Natural killer cell (primary cell): ENCODE results near the gene MAP3K4. TPM values are rescaled to one million over a fixed set of nuclear protein-coding genes. Genes with fewer than 3 reads are reported as not detected.

Experiments used
- ATAC-seq, 3 donors: fragments of 150-1000 bp in 2 of 3; fragments of 200-7000 bp in 1 of 3; cut with Tn5 transposase; 1 replicate in 1 of 3; 2 replicates in 2 of 3; pipeline ENCODE4 v1.10.0; 2021; ENCODE audit warnings: mild to moderate bottlenecking in 2 of 3, moderate library complexity in 2 of 3
- DNase-seq, 2 donors: peaks; one replicate each; pipeline versions ENCODE4 v3.0.0 to v3.0.0-alpha.2; 2013 to 2021; ENCODE audit warnings: mixed read lengths in 1 of 2
- H3K27ac ChIP-seq: one replicate; pipeline ENCODE4 v1.5.1; 2013; ENCODE audit warnings: mild to moderate bottlenecking, low read length
- H3K27me3 ChIP-seq: one replicate; pipeline ENCODE4 v1.6.1; 2013; ENCODE audit warnings: low read length; ENCODE audit not compliant: control insufficient read depth, insufficient read depth
- H3K36me3 ChIP-seq: one replicate; pipeline ENCODE4 v1.6.1; 2013; ENCODE audit warnings: low read length; ENCODE audit not compliant: control insufficient read depth, insufficient read depth
- H3K4me1 ChIP-seq: one replicate; pipeline ENCODE4 v1.6.1; 2013; ENCODE audit warnings: low read length; ENCODE audit not compliant: control insufficient read depth, insufficient read depth
- H3K4me3 ChIP-seq: one replicate; pipeline ENCODE4 v1.5.1; 2013; ENCODE audit warnings: low read length
- H3K9me3 ChIP-seq: one replicate; pipeline ENCODE4 v1.6.1; 2013; ENCODE audit warnings: low read length; ENCODE audit not compliant: control insufficient read depth, insufficient read depth
- H3K27ac Mint-ChIP-seq, 2 donors: one replicate each; pipeline ENCODE4 v1.8.0; 2022; ENCODE audit warnings: mild to moderate bottlenecking in 2 of 2, mixed read lengths in 2 of 2, moderate library complexity in 1 of 2
- H3K27me3 Mint-ChIP-seq, 2 donors: one replicate each; pipeline ENCODE4 v1.8.0; 2022; ENCODE audit warnings: low read depth in 2 of 2, mixed read lengths in 2 of 2
- H3K36me3 Mint-ChIP-seq: one replicate; pipeline ENCODE4 v1.8.0; 2022; ENCODE audit warnings: mixed read lengths
- H3K4me1 Mint-ChIP-seq, 2 donors: one replicate each; pipeline ENCODE4 v1.8.0; 2022; ENCODE audit warnings: mixed read lengths in 2 of 2
- H3K4me3 Mint-ChIP-seq: one replicate; pipeline ENCODE4 v1.8.0; 2022; ENCODE audit warnings: mild to moderate bottlenecking, moderate library complexity, mixed read lengths
- H3K9me3 Mint-ChIP-seq, 2 donors: one replicate each; pipeline ENCODE4 v1.8.0; 2022; ENCODE audit warnings: mixed read lengths in 2 of 2
- WGBS: methylation state at CpG from one replicate; pipeline ENCODE4 v1.1.7; 2013; ENCODE audit warnings: missing lambda C conversion rate; ENCODE audit not compliant: insufficient coverage; 5-methylcytosine and 5-hydroxymethylcytosine counted together
- intact Hi-C: fragments of 100-400 bp; cut with micrococcal nuclease; formaldehyde crosslinking; loops from one replicate; pipeline ENCODE4 v1.14.2; 2022
- total RNA-seq, 4 donors: library from RNA; stranded (reverse); fragments of 120-200 nt in 1 of 4; gene quantifications; one replicate each; pipeline versions ENCODE4 v1.2.3 to v1.2.4, GENCODE V29; 2013 to 2022
- TF ChIP-seq, protein P1 (sequence below): fragments of 200-600 bp; IDR thresholded peaks from one replicate; pipeline ENCODE4 v1.8.0; 2022; ENCODE audit warnings: antibody characterized with exemption

The MAP3K4 gene
- total RNA-seq, 3 donors from 2014 or later (not counting 1 experiment from before 2014, with no cell fraction given), result 46.5 to 79.9 (median 67.0) TPM

GRCh38 chr6:160952633-160953281, 38.8 kb upstream of the MAP3K4 start:
- WGBS, result 76% methylated on average over 10 of the region's 11 CpGs
- no peak for DNase-seq
- Mint-ChIP-seq H3K4me1 (no peaks in the 10 kb centered on the region), H3K4me3 (no peak overlapping the region), H3K9me3 (no peaks in the 10 kb centered on the region), H3K27ac (no peak overlapping the region), H3K27me3 (peaks cover 33 to 56% of the 10 kb centered on the region in 2 donors), H3K36me3 (no peaks in the 10 kb centered on the region)
- Histone ChIP-seq H3K27ac (no peak overlapping the region), H3K36me3 (no peaks in the 10 kb centered on the region), H3K27me3 (no peaks in the 10 kb centered on the region), H3K9me3 (no peaks in the 10 kb centered on the region), H3K4me1 (no peaks in the 10 kb centered on the region), H3K4me3 (no peak overlapping the region)
- intact Hi-C loops, result no loop called here
- no peak for ATAC-seq
- TF ChIP-seq, protein P1, sequence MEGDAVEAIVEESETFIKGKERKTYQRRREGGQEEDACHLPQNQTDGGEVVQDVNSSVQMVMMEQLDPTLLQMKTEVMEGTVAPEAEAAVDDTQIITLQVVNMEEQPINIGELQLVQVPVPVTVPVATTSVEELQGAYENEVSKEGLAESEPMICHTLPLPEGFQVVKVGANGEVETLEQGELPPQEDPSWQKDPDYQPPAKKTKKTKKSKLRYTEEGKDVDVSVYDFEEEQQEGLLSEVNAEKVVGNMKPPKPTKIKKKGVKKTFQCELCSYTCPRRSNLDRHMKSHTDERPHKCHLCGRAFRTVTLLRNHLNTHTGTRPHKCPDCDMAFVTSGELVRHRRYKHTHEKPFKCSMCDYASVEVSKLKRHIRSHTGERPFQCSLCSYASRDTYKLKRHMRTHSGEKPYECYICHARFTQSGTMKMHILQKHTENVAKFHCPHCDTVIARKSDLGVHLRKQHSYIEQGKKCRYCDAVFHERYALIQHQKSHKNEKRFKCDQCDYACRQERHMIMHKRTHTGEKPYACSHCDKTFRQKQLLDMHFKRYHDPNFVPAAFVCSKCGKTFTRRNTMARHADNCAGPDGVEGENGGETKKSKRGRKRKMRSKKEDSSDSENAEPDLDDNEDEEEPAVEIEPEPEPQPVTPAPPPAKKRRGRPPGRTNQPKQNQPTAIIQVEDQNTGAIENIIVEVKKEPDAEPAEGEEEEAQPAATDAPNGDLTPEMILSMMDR, result no peak

DNA sequence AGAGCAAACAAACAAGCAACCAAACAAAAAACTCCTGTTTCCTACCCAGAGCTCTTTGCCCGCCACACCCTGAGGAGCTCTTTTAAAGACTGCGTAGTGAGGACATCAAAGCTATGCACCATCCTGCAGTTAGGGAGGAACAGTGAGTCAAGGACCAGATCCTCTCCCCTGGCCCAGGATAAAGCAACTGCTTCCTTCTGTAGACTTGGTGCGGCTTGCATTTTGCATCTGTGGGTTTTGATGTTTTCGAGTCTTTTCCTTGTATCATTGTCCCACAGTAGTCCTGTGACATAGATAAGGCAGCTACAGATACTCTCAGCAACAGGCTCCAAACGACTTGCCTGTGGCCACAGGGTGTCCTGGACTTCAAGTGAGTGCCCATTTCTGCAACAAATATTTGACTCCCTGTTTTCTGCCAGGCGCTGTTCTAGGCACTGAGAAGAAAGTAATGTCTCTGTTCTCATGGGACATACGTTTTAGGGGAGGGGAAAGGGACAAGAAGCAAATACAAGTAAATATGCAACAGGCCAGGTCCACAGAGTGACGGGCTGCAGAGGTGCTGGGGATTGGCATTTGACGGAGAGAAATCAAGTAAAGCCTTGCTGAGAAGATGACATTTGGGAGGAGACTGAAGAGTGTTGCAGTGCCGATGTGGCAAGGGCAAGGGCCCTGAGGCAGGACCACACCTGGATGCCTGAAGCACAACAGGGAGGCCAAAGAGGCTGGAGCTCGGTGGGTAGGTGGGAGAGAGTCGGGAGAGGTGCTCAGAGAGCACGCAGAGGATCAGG, 35.9 kb upstream of the MAP3K4 start:
- TF ChIP-seq, protein P1, result no peak
- DNase-seq (no peak), ATAC-seq (no peak)
- Histone ChIP-seq H3K4me3 (no peak overlapping the region), H3K4me1 (no peaks in the 10 kb centered on the region), H3K27ac (no peak overlapping the region), H3K27me3 (no peaks in the 10 kb centered on the region), H3K9me3 (no peaks in the 10 kb centered on the region), H3K36me3 (no peaks in the 10 kb centered on the region)
- no peak overlapping the region for H3K4me3 Mint-ChIP-seq
- no peaks in the 10 kb centered on the region for H3K4me1 Mint-ChIP-seq
- H3K36me3 Mint-ChIP-seq, result no peaks in the 10 kb centered on the region
- no peaks in the 10 kb centered on the region for H3K9me3 Mint-ChIP-seq
- intact Hi-C loops, result no loop called here
- WGBS, result 82% methylated on average over 13 of the region's 13 CpGs
- no peak overlapping the region for H3K27ac Mint-ChIP-seq
- H3K27me3 Mint-ChIP-seq, result peaks cover 38 to 63% of the 10 kb centered on the region in 2 donors

DNA sequence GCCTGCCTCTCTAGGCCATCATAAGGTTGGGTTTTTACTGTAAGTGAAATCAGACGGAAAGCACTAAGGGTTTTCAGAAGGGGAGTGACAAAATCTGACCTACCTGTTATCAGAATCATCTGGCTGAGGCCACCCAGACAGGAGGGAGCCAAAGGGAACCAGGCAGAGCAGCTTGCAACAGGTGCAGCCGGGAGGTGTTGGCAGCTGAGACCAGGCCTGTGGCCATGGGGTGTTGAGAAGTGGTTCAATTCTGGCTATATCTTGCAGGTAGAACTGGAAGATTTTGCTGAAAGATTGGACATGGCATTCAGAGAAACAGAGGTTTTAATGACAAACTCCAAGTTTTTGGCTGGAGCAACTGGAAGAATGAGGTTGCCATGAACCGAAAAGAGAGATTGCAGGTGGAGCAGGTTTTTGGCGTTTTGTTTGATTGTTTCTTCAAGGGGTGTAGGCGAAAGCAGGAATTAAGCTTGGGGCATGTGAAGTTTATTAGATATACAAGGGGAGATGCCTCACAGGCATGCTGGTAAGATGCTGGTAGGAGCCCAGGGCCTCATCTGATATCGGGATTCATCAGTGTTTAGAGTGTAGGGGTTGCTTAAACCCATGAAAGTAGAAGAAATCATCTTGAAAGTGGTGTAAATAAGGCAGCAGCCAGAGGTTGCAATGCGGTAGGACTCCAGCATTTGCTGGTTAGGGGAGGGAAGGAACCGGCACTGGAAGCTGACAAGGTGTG, 35.1 kb upstream of the MAP3K4 start:
- no peak overlapping the region for H3K4me3 Mint-ChIP-seq
- DNase-seq, result no peak
- Histone ChIP-seq H3K4me3 (no peak overlapping the region), H3K36me3 (no peaks in the 10 kb centered on the region), H3K4me1 (no peaks in the 10 kb centered on the region), H3K27ac (no peak overlapping the region), H3K9me3 (no peaks in the 10 kb centered on the region), H3K27me3 (no peaks in the 10 kb centered on the region)
- no peak overlapping the region for H3K27ac Mint-ChIP-seq
- intact Hi-C loops, result no loop called here
- TF ChIP-seq, protein P1, result no peak
- 87% methylated on average over 8 of the region's 8 CpGs for WGBS
- no peaks in the 10 kb centered on the region for H3K4me1 Mint-ChIP-seq
- peaks cover 34 to 60% of the 10 kb centered on the region in 2 donors for H3K27me3 Mint-ChIP-seq
- no peaks in the 10 kb centered on the region for H3K36me3 Mint-ChIP-seq
- H3K9me3 Mint-ChIP-seq, result no peaks in the 10 kb centered on the region
- no peak for ATAC-seq
